Fibroblast of lung (primary cell): Measurements from ENCODE around the gene NADK. TPM values are rescaled to one million over a fixed set of nuclear protein-coding genes. Genes with fewer than 3 reads are reported as not detected.

Source experiments
- DNase-seq, 2 donors: peaks; one replicate each; pipeline versions ENCODE4 v3.0.0 to v3.0.0-alpha.2; 2010; ENCODE audit warnings: low read depth in 2 of 2
- H2AFZ ChIP-seq: 2 replicates; pipeline ENCODE4 v1.5.1; 2012; ENCODE audit warnings: low read length, control low read depth, inconsistent platforms
- H3K27ac ChIP-seq: 2 replicates; pipeline ENCODE4 v1.5.1; 2011; ENCODE audit warnings: low read length, control low read depth; ENCODE audit not compliant: insufficient read depth
- H3K27me3 ChIP-seq: 2 replicates; pipeline ENCODE4 v1.5.1; 2011; ENCODE audit warnings: mild to moderate bottlenecking, low read length; ENCODE audit not compliant: control insufficient read depth, insufficient read depth
- H3K36me3 ChIP-seq: 2 replicates; pipeline ENCODE4 v1.5.1; 2011; ENCODE audit warnings: low read length; ENCODE audit not compliant: control insufficient read depth, insufficient read depth
- H3K4me1 ChIP-seq: 2 replicates; pipeline ENCODE4 v1.5.1; 2011; ENCODE audit warnings: low read length; ENCODE audit not compliant: control insufficient read depth, insufficient read depth; ENCODE audit errors: extremely low read depth
- H3K4me2 ChIP-seq: 2 replicates; pipeline ENCODE4 v1.5.1; 2011; ENCODE audit warnings: low read length, control low read depth; ENCODE audit not compliant: insufficient read depth; ENCODE audit errors: extremely low read depth
- H3K4me3 ChIP-seq, 4 experiments: fragments of 200-600 bp in 1 of 4; sonication (generic) in 1 of 4; replicated peaks in 1 of 4; 2 replicates each; pipeline ENCODE4 v1.5.1; 2011 to 2016; ENCODE audit warnings: low read length in 4 of 4, low read depth in 3 of 4, mild to moderate bottlenecking in 3 of 4, control low read depth in 2 of 4, inconsistent platforms in 1 of 4, mixed read lengths in 1 of 4; ENCODE audit not compliant: insufficient read depth in 1 of 4; ENCODE audit errors: control extremely low read depth in 1 of 4
- H3K79me2 ChIP-seq: 2 replicates; pipeline ENCODE4 v1.5.1; 2012; ENCODE audit warnings: mild to moderate bottlenecking, low read length, inconsistent platforms; ENCODE audit not compliant: control insufficient read depth, insufficient read depth
- H3K9ac ChIP-seq: 2 replicates; pipeline ENCODE4 v1.5.1; 2011; ENCODE audit warnings: mild to moderate bottlenecking, low read length, control low read depth; ENCODE audit not compliant: insufficient read depth
- H3K9me3 ChIP-seq: 2 replicates; pipeline ENCODE4 v1.5.1; 2012; ENCODE audit warnings: low read depth, low read length; ENCODE audit not compliant: control insufficient read depth, insufficient read depth
- H4K20me1 ChIP-seq: 2 replicates; pipeline ENCODE4 v1.5.1; 2011; ENCODE audit warnings: low read length; ENCODE audit not compliant: control insufficient read depth, insufficient read depth; ENCODE audit errors: extremely low read depth
- CTCF ChIP-seq, 2 donors: IDR thresholded peaks in 1 of 2; conservative IDR thresholded peaks in 1 of 2; 1 replicate in 1 of 2; 2 replicates in 1 of 2; pipeline ENCODE4 v1.5.1; 2011 to 2012; ENCODE audit warnings: low read length in 2 of 2, control low read depth in 1 of 2, inconsistent platforms in 1 of 2, low read depth in 1 of 2, mild to moderate bottlenecking in 1 of 2
- EZH2 ChIP-seq: IDR thresholded peaks from 2 replicates; pipeline ENCODE4 v1.5.1; 2012; ENCODE audit warnings: low read length, control low read depth, mild to moderate bottlenecking; ENCODE audit errors: missing control alignments
- polyA plus RNA-seq, 2 donors: library from polyadenylated mRNA; depleted of rRNA in 1 of 2; stranded (reverse) in 1 of 2; unstranded in 1 of 2; fragments of >200 nt; gene quantifications; 2 replicates each; pipeline ENCODE4 v1.2.1, GENCODE V29; 2011 to 2012; ENCODE audit warnings: missing spikeins in 1 of 2
- total RNA-seq: library from RNA; depleted of rRNA; stranded (reverse); fragments of >200 nt; gene quantifications from 2 replicates; pipeline ENCODE4 v1.2.1, GENCODE V29; 2014

NADK gene
- total and polyA plus RNA-seq, 2 donors (not counting 1 experiment from before 2014, with no cell fraction given), result 32.7 to 35.0 TPM

- Histone ChIP-seq H3K27me3 (no peaks in the 10 kb centered on the region), H3K27ac (no peak overlapping the region), H2AFZ (no peak overlapping the region), H3K4me3 (no peak overlapping the region), H3K9me3 (no peaks in the 10 kb centered on the region), H3K4me1 (no peaks in the 10 kb centered on the region), H3K4me2 (no peak overlapping the region), H3K36me3 (peaks cover 38% of the 10 kb centered on the region), H4K20me1 (no peaks in the 10 kb centered on the region), H3K9ac (no peak overlapping the region), H3K79me2 (peaks cover 5% of the 10 kb centered on the region)
- no peak for TF ChIP-seq CTCF (conservative IDR thresholded peaks at IDR 0.05 in 1 of 2, IDR thresholded peaks at IDR 0.05 in 1 of 2; ENCODE audit: low read depth in 1 of 2, low read length in 2 of 2)
- TF ChIP-seq EZH2, result no peak
- no peak for DNase-seq
Measured at GRCh38 chr1:1755852-1756251, 22.4 kb downstream of the NADK start.

GRCh38 chr1:1755426-1755825, 22.8 kb downstream of the NADK start:
- Histone ChIP-seq H3K36me3 (peaks cover 37% of the 10 kb centered on the region), H3K9me3 (no peaks in the 10 kb centered on the region), H3K4me1 (no peaks in the 10 kb centered on the region), H3K27me3 (no peaks in the 10 kb centered on the region), H3K27ac (no peak overlapping the region), H3K4me3 (no peak overlapping the region), H3K4me2 (no peak overlapping the region), H4K20me1 (no peaks in the 10 kb centered on the region), H3K9ac (no peak overlapping the region), H2AFZ (no peak overlapping the region), H3K79me2 (peaks cover 5% of the 10 kb centered on the region)
- TF ChIP-seq EZH2, result no peak
- TF ChIP-seq CTCF (conservative IDR thresholded peaks at IDR 0.05 in 1 of 2, IDR thresholded peaks at IDR 0.05 in 1 of 2; ENCODE audit: low read depth in 1 of 2, low read length in 2 of 2), result no peak
- DNase-seq, result no peak

GRCh38 chr1:1754051-1754815, 24.0 kb downstream of the NADK start:
- no peak for DNase-seq
- no peaks in the 10 kb centered on the region for H3K4me1 ChIP-seq
- H3K9me3 ChIP-seq, result no peaks in the 10 kb centered on the region
- H3K79me2 ChIP-seq, result peaks cover 5% of the 10 kb centered on the region
- H3K4me3 ChIP-seq, result no peak overlapping the region
- no peak overlapping the region for H2AFZ ChIP-seq
- no peaks in the 10 kb centered on the region for H3K27me3 ChIP-seq
- H3K9ac ChIP-seq, result no peak overlapping the region
- no peak overlapping the region for H3K27ac ChIP-seq
- TF ChIP-seq EZH2 (no peak), CTCF (conservative IDR thresholded peaks at IDR 0.05 in 1 of 2, IDR thresholded peaks at IDR 0.05 in 1 of 2; ENCODE audit: low read depth in 1 of 2, low read length in 2 of 2) (no peak)
- peaks cover 25% of the 10 kb centered on the region for H3K36me3 ChIP-seq
- no peaks in the 10 kb centered on the region for H4K20me1 ChIP-seq
- no peak overlapping the region for H3K4me2 ChIP-seq
